H1 (cell line): ENCODE results near the gene IGLON5. TPM values are rescaled to one million over a fixed set of nuclear protein-coding genes. Genes with fewer than 3 reads are reported as not detected.

Experiments used
- CTCF ChIA-PET: fragments of 300-600 bp; sonication (Branson Sonifier 250); formaldehyde crosslinking; loops from one replicate; lab custom pipeline; 2021; ENCODE audit not compliant: partially characterized antibody; lab: Charles Lee
- POLR2A ChIA-PET: fragments of 300-600 bp; sonication (Branson Sonifier 250); formaldehyde crosslinking; loops from one replicate; lab custom pipeline; 2021; ENCODE audit warnings: inconsistent platforms; ENCODE audit not compliant: partially characterized antibody; lab: Charles Lee
- DNase-seq, 2 experiments: peaks; one replicate each; pipeline versions ENCODE4 v3.0.0 to v3.0.0-alpha.2; 2010 to 2022; ENCODE audit warnings: low spot score in 2 of 2, low read depth in 1 of 2, mixed read lengths in 1 of 2
- FAIRE-seq: peaks from 2 replicates; lab custom pipeline; 2011; peaks lifted over from hg19 to GRCh38; lab: Jason Lieb, UNC
- H2AFZ ChIP-seq: 2 replicates; pipeline ENCODE4 v1.8.1; 2012; ENCODE audit warnings: low read length, inconsistent platforms
- H2AK5ac ChIP-seq: 2 replicates; pipeline ENCODE4 v1.6.1; 2013; ENCODE audit warnings: low read depth, low read length
- H2BK120ac ChIP-seq: replicated peaks from 2 replicates; pipeline ENCODE3; 2013; ENCODE audit warnings: low read depth, low read length, inconsistent platforms
- H2BK12ac ChIP-seq: 2 replicates; pipeline ENCODE4 v1.6.1; 2013; ENCODE audit warnings: low read depth, low read length
- H2BK15ac ChIP-seq: 2 replicates; pipeline ENCODE4 v1.6.1; 2013; ENCODE audit warnings: low read length
- H2BK20ac ChIP-seq: 2 replicates; pipeline ENCODE4 v1.6.1; 2013; ENCODE audit warnings: low read length
- H2BK5ac ChIP-seq: 2 replicates; pipeline ENCODE4 v1.6.1; 2013; ENCODE audit warnings: low read depth, low read length
- H3K14ac ChIP-seq: 2 replicates; pipeline ENCODE4 v1.6.1; 2013; ENCODE audit warnings: inconsistent platforms; ENCODE audit not compliant: insufficient read length
- H3K18ac ChIP-seq: 2 replicates; pipeline ENCODE4 v1.6.1; 2013; ENCODE audit warnings: low read length; ENCODE audit errors: extremely low read depth
- H3K23ac ChIP-seq: 2 replicates; pipeline ENCODE4 v1.6.1; 2013; ENCODE audit warnings: inconsistent platforms; ENCODE audit not compliant: insufficient read length
- H3K23me2 ChIP-seq: 2 replicates; pipeline ENCODE4 v1.6.1; 2013; ENCODE audit warnings: low read depth, low read length
- H3K27ac ChIP-seq: 2 replicates; pipeline ENCODE4 v1.6.1; 2011; ENCODE audit warnings: low read depth, low read length, inconsistent platforms
- H3K27me3 ChIP-seq, 4 experiments: replicated peaks in 1 of 4; 1 replicate in 1 of 4; 2 replicates in 3 of 4; pipeline versions ENCODE4 v1.6.1 to v1.8.1; 2011 to 2013; ENCODE audit warnings: low read length in 3 of 4, mild to moderate bottlenecking in 3 of 4, inconsistent platforms in 2 of 4, mixed read lengths in 2 of 4, moderate library complexity in 1 of 4; ENCODE audit not compliant: control insufficient read depth in 3 of 4, insufficient read depth in 3 of 4; ENCODE audit errors: extremely low read depth in 1 of 4
- H3K36me3 ChIP-seq, 4 experiments: 2 replicates each; pipeline versions ENCODE4 v1.6.1 to v1.8.1; 2011 to 2013; ENCODE audit warnings: mild to moderate bottlenecking in 4 of 4, low read length in 3 of 4, moderate library complexity in 2 of 4, control low read depth in 1 of 4, inconsistent platforms in 1 of 4; ENCODE audit not compliant: insufficient read depth in 4 of 4, control insufficient read depth in 2 of 4
- H3K4ac ChIP-seq: replicated peaks from 2 replicates; pipeline ENCODE3; 2013; ENCODE audit warnings: low read length, low read depth, mixed read lengths, inconsistent platforms; ENCODE audit not compliant: insufficient read length
- H3K4me1 ChIP-seq, 4 experiments: replicated peaks in 1 of 4; 1 replicate in 1 of 4; 2 replicates in 3 of 4; pipeline versions ENCODE4 v1.6.1 to v1.8.1; 2011 to 2013; ENCODE audit warnings: low read length in 3 of 4, inconsistent platforms in 2 of 4, mixed read lengths in 1 of 4; ENCODE audit not compliant: insufficient read depth in 4 of 4, control insufficient read depth in 3 of 4
- H3K4me2 ChIP-seq, 2 experiments: 2 replicates each; pipeline versions ENCODE4 v1.6.1 to v1.8.1; 2011 to 2013; ENCODE audit warnings: low read depth in 2 of 2, low read length in 2 of 2, control low read depth in 1 of 2, inconsistent platforms in 1 of 2, mild to moderate bottlenecking in 1 of 2; ENCODE audit not compliant: insufficient read depth in 1 of 2
- H3K4me3 ChIP-seq, 4 experiments: fragments of 200-600, 300-600 bp in 1 of 4; sonication (generic), shearing (Covaris generic), sonication (Bioruptor Twin) in 1 of 4; 2 replicates each; pipeline versions ENCODE4 v1.5.1 to v1.8.1; 2011 to 2016; ENCODE audit warnings: low read length in 4 of 4, low read depth in 3 of 4, control low read depth in 2 of 4, inconsistent platforms in 2 of 4, mild to moderate bottlenecking in 2 of 4, mixed read lengths in 1 of 4, moderate library complexity in 1 of 4; ENCODE audit not compliant: insufficient read depth in 2 of 4; ENCODE audit errors: extremely low read depth in 1 of 4
- H3K56ac ChIP-seq: replicated peaks from 2 replicates; pipeline ENCODE3; 2013; ENCODE audit warnings: low read depth, mild to moderate bottlenecking, mixed read lengths, low read length, inconsistent platforms; ENCODE audit not compliant: insufficient read length
- H3K79me1 ChIP-seq: 2 replicates; pipeline ENCODE4 v1.6.1; 2013; ENCODE audit warnings: low read depth, low read length, control low read depth
- H3K79me2 ChIP-seq, 2 experiments: 2 replicates each; pipeline versions ENCODE4 v1.6.1 to v1.8.1; 2012 to 2013; ENCODE audit warnings: low read length in 2 of 2, mild to moderate bottlenecking in 2 of 2, inconsistent platforms in 1 of 2; ENCODE audit not compliant: insufficient read depth in 2 of 2, control insufficient read depth in 1 of 2
- H3K9ac ChIP-seq, 4 experiments: replicated peaks in 1 of 4; 1 replicate in 1 of 4; 2 replicates in 3 of 4; pipeline versions ENCODE4 v1.6.1 to v1.8.1; 2011 to 2013; ENCODE audit warnings: low read depth in 3 of 4, low read length in 3 of 4, control low read depth in 2 of 4, mild to moderate bottlenecking in 2 of 4, moderate library complexity in 2 of 4, inconsistent platforms in 1 of 4; ENCODE audit errors: extremely low read depth in 1 of 4
- H3K9me3 ChIP-seq, 2 experiments: 2 replicates each; pipeline versions ENCODE4 v1.6.1 to v1.8.1; 2012 to 2013; ENCODE audit warnings: mild to moderate bottlenecking in 2 of 2, moderate library complexity in 2 of 2, control low read depth in 1 of 2, inconsistent platforms in 1 of 2, low read depth in 1 of 2, low read length in 1 of 2, mixed read lengths in 1 of 2; ENCODE audit not compliant: insufficient read depth in 2 of 2
- H4K20me1 ChIP-seq, 2 experiments: replicated peaks in 1 of 2; 2 replicates each; pipeline versions ENCODE3 to v1.8.1; 2011 to 2013; ENCODE audit warnings: inconsistent platforms in 2 of 2, low read length in 2 of 2, mild to moderate bottlenecking in 1 of 2; ENCODE audit not compliant: insufficient read depth in 2 of 2, control insufficient read depth in 1 of 2
- H4K5ac ChIP-seq: 2 replicates; pipeline ENCODE4 v1.6.1; 2013; ENCODE audit warnings: low read length, low read depth, mixed read lengths, inconsistent platforms; ENCODE audit not compliant: insufficient read length
- H4K8ac ChIP-seq: 2 replicates; pipeline ENCODE4 v1.8.0; 2013; ENCODE audit warnings: mild to moderate bottlenecking, moderate library complexity, low read length, inconsistent platforms; ENCODE audit not compliant: insufficient read depth; ENCODE audit errors: extremely low read depth
- H4K91ac ChIP-seq: replicated peaks from 2 replicates; pipeline ENCODE3; 2013; ENCODE audit warnings: low read length, mixed read lengths, inconsistent platforms; ENCODE audit not compliant: insufficient read length
- BACH1 ChIP-seq: IDR thresholded peaks from 2 replicates; pipeline ENCODE4 v1.6.1; 2012; ENCODE audit warnings: low read length, improper control_type of control experiment
- GTF2F1 ChIP-seq: IDR thresholded peaks from 2 replicates; pipeline ENCODE4 v1.6.1; 2012; ENCODE audit warnings: low read depth, low read length, improper control_type of control experiment, borderline replicate concordance
- NANOG ChIP-seq: IDR thresholded peaks from 2 replicates; pipeline ENCODE4 v1.6.1; 2011; ENCODE audit warnings: low read length, low read depth, mild to moderate bottlenecking, inconsistent platforms; ENCODE audit not compliant: insufficient read depth, poor library complexity, severe bottlenecking
- NRF1 ChIP-seq: IDR thresholded peaks from 2 replicates; pipeline ENCODE4 v1.6.1; 2011; ENCODE audit warnings: mild to moderate bottlenecking, low read depth, low read length, improper control_type of control experiment
- RAD21 ChIP-seq, 2 experiments: IDR thresholded peaks in 1 of 2; conservative IDR thresholded peaks in 1 of 2; 2 replicates each; pipeline ENCODE4 v1.6.1; 2011; ENCODE audit warnings: low read depth in 2 of 2, low read length in 2 of 2, improper control_type of control experiment in 1 of 2, inconsistent platforms in 1 of 2, mild to moderate bottlenecking in 1 of 2, moderate library complexity in 1 of 2
- RFX5 ChIP-seq: IDR thresholded peaks from 2 replicates; pipeline ENCODE4 v1.6.1; 2011; ENCODE audit warnings: low read depth, low read length, improper control_type of control experiment, borderline replicate concordance
- TEAD4 ChIP-seq: IDR thresholded peaks from 2 replicates; pipeline ENCODE4 v1.6.1; 2012; ENCODE audit warnings: low read depth, low read length, inconsistent platforms, mixed read lengths
- WGBS, 2 experiments: shearing (Covaris generic) in 1 of 2; methylation state at CpG; one replicate each; pipeline versions ENCODE4 v1.1.6 to v1.1.7; 2013 to 2015; ENCODE audit warnings: low lambda C conversion rate in 2 of 2, mixed read lengths in 2 of 2, inconsistent platforms in 1 of 2, low coverage in 1 of 2, missing lambda C conversion rate in 1 of 2; ENCODE audit not compliant: insufficient replicate concordance in 2 of 2, insufficient coverage in 1 of 2, insufficient read length in 1 of 2; ENCODE audit errors: extremely low coverage in 1 of 2, missing lambda C conversion rate in 1 of 2; 5-methylcytosine and 5-hydroxymethylcytosine counted together
- polyA plus RNA-seq, 7 experiments: library from polyadenylated mRNA; depleted of rRNA in 3 of 7; stranded (reverse) in 5 of 7; unstranded in 2 of 7; fragments of >200 nt in 5 of 7; fragments of 200-250 nt in 2 of 7; gene quantifications; 1 replicate in 5 of 7; 2 replicates in 1 of 7; 4 replicates in 1 of 7; pipeline versions ENCODE4 v1.2.1 to v1.2.3, GENCODE V29; 2011 to 2013; ENCODE audit warnings: missing spikeins in 2 of 7, mixed read lengths in 2 of 7
- total RNA-seq: library from RNA; stranded (reverse); fragmentation: NEBNext Ultra II Directional; extraction: Animal tissue kit (Norgen Biotek cat#: 25700); gene quantifications from 2 replicates; pipeline ENCODE4 v1.2.1, GENCODE V29; 2021
- TF ChIP-seq, protein P1 (sequence below): IDR thresholded peaks from 2 replicates; pipeline ENCODE4 v1.6.1; 2012; ENCODE audit warnings: low read length, inconsistent platforms
- TF ChIP-seq, protein P2 (sequence below): IDR thresholded peaks from 2 replicates; pipeline ENCODE4 v1.6.1; 2012; ENCODE audit warnings: inconsistent platforms

The IGLON5 gene
- total and polyA plus RNA-seq, 2 of the 8 experiments (the other 6 are each of a cell fraction or from before 2014, with no cell fraction given): 31.8 to 34.6 TPM

DNA sequence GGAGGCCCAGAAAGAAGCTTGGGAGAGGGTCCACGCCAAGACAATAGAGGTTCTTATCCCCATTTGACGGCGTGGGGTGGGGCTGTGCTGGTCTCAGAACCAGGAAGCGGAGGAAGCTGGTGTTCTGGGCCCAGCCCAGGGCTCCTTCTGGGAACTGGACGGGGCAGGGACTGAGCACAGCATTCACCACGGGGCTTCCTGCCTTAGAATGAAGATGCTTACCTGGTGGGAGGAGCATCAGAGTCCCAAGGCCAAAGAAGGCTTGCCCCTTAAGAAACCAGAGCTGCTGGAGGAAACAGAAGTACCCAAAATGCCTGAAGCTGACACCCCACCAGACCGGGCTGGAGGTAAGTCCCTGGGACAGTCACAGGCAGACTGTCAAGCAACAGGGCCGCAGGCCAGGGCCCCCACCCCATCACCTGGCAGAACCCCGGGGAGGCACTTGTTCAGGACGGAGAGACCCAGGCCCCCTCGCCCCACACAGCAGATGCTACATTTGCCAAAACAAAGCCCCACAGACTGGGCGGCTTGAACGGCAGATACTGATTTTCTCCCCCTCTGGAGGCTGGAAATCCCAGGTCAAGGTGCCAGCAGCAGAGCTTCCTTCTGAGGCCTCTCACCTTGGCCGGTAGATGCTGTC lies 17.8 kb upstream of the IGLON5 start:
- Histone ChIP-seq H3K14ac (no peak overlapping the region), H3K79me1 (no peaks in the 10 kb centered on the region), H3K56ac (no peak overlapping the region), H2BK120ac (peak overlapping the region; percentile 33), H4K8ac (no peak overlapping the region), H3K27ac (no peak overlapping the region), H2BK20ac (peak overlapping the region; percentile 90; the same call in 1 of the 2 replicates), H3K18ac (peak overlapping the region; percentile 80; the same call in 1 of the 2 replicates), H2BK12ac (peak overlapping the region; percentile 96), H3K4me2 (peak overlapping the region in 1 of 2 experiments; percentile 35; a peak in 1 of 4 replicates), H3K23ac (no peak overlapping the region), H4K91ac (peak overlapping the region; percentile 82), H3K9ac (no peak overlapping the region), H2BK15ac (no peak overlapping the region), H3K4me3 (no peak overlapping the region), H3K79me2 (no peaks in the 10 kb centered on the region), H4K20me1 (no peaks in the 10 kb centered on the region), H2AK5ac (no peak overlapping the region; the same call in 1 of the 2 replicates), H3K9me3 (no peaks in the 10 kb centered on the region), H2BK5ac (peak overlapping the region; percentile 95; the same call in 1 of the 2 replicates), H3K27me3 (peaks cover 0 to 2% (median 0%) of the 10 kb centered on the region in 4 experiments; a peak in 1 of 7 replicates), H3K4ac (peak overlapping the region; percentile 86), H3K4me1 (peaks cover 10 to 39% (median 29%) of the 10 kb centered on the region in 4 experiments), H3K23me2 (no peaks in the 10 kb centered on the region), H4K5ac (no peak overlapping the region), H3K36me3 (no peaks in the 10 kb centered on the region), H2AFZ (no peak overlapping the region; the same call in 1 of the 2 replicates)
- ChIA-PET CTCF (interaction anchor here (0.6 to 1.7 kb wide), 9 partner anchors 10 to 145 kb away, joined by 3 to 4 read pairs (median 3); no protein-coding TSS in a partner anchor), POLR2A (interaction anchor here (0.7 to 1.6 kb wide), 8 partner anchors 8 to 74 kb away, joined by 3 to 4 read pairs (median 3); no protein-coding TSS in a partner anchor)
- FAIRE-seq: no peak
- 80% methylated on average over 14 of the region's 14 CpGs; no CpG with 5 or more reads in 1 of the 2 experiments for WGBS, 2 experiments
- DNase-seq: peak in 1 of 2 experiments; percentile 48
- TF ChIP-seq NRF1 (no peak), BACH1 (no peak), GTF2F1 (no peak), RFX5 (no peak), NANOG (no peak), RAD21 (IDR thresholded peaks at IDR 0.05 in 1 of 2, conservative IDR thresholded peaks at IDR 0.05 in 1 of 2; ENCODE audit: low read depth in 2 of 2, low read length in 2 of 2) (no peak), TEAD4 (no peak)
- TF ChIP-seq, protein P1, sequence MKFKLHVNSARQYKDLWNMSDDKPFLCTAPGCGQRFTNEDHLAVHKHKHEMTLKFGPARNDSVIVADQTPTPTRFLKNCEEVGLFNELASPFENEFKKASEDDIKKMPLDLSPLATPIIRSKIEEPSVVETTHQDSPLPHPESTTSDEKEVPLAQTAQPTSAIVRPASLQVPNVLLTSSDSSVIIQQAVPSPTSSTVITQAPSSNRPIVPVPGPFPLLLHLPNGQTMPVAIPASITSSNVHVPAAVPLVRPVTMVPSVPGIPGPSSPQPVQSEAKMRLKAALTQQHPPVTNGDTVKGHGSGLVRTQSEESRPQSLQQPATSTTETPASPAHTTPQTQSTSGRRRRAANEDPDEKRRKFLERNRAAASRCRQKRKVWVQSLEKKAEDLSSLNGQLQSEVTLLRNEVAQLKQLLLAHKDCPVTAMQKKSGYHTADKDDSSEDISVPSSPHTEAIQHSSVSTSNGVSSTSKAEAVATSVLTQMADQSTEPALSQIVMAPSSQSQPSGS: no peak
- TF ChIP-seq, protein P2, sequence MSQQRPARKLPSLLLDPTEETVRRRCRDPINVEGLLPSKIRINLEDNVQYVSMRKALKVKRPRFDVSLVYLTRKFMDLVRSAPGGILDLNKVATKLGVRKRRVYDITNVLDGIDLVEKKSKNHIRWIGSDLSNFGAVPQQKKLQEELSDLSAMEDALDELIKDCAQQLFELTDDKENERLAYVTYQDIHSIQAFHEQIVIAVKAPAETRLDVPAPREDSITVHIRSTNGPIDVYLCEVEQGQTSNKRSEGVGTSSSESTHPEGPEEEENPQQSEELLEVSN: no peak
